AG04450 (cell line): Measurements from ENCODE around the gene DENND4B. TPM values are rescaled to one million over a fixed set of nuclear protein-coding genes. Genes with fewer than 3 reads are reported as not detected.

ENCODE experiments used
- CTCF ChIA-PET: fragments of 300-600, 350-600 bp; formaldehyde crosslinking; extraction: SDS; loops from one replicate; lab custom pipeline; 2022; ENCODE audit warnings: antibody characterized with exemption, inconsistent platforms; lab: Charles Lee
- POLR2A ChIA-PET: fragments of 350-600 bp; formaldehyde crosslinking; extraction: SDS; loops from one replicate; lab custom pipeline; 2021; ENCODE audit warnings: antibody characterized with exemption, inconsistent platforms; lab: Yijun Ruan, JAX
- DNase-seq: peaks from one replicate; pipeline ENCODE4 v3.0.0-alpha.2; 2011; ENCODE audit warnings: low read depth, low spot score
- H3K27ac ChIP-seq: one replicate; pipeline ENCODE4 v1.5.1; 2012; ENCODE audit warnings: low read depth, low read length, control low read depth
- H3K27me3 ChIP-seq: one replicate; pipeline ENCODE4 v1.6.0; 2012; ENCODE audit warnings: low read length; ENCODE audit not compliant: control insufficient read depth, insufficient read depth
- H3K4me3 ChIP-seq: 2 replicates; pipeline ENCODE4 v1.5.1; 2011; ENCODE audit warnings: mild to moderate bottlenecking, low read depth, low read length, control low read depth
- H3K9me3 ChIP-seq: 2 replicates; pipeline ENCODE4 v1.5.1; 2012; ENCODE audit warnings: low read length; ENCODE audit not compliant: control insufficient read depth, insufficient read depth
- polyA plus RNA-seq: library from polyadenylated mRNA; depleted of rRNA; stranded (reverse); fragments of >200 nt; gene quantifications from 2 replicates; pipeline ENCODE4 v1.2.3, GENCODE V29; 2011
- TF ChIP-seq, protein P1 (sequence below): IDR thresholded peaks from 2 replicates; pipeline ENCODE4 v1.5.1; 2011; ENCODE audit warnings: low read depth, low read length, control low read depth, inconsistent platforms

The DENND4B gene
- polyA plus RNA-seq, 1 experiment, result 10.3 TPM

DNA sequence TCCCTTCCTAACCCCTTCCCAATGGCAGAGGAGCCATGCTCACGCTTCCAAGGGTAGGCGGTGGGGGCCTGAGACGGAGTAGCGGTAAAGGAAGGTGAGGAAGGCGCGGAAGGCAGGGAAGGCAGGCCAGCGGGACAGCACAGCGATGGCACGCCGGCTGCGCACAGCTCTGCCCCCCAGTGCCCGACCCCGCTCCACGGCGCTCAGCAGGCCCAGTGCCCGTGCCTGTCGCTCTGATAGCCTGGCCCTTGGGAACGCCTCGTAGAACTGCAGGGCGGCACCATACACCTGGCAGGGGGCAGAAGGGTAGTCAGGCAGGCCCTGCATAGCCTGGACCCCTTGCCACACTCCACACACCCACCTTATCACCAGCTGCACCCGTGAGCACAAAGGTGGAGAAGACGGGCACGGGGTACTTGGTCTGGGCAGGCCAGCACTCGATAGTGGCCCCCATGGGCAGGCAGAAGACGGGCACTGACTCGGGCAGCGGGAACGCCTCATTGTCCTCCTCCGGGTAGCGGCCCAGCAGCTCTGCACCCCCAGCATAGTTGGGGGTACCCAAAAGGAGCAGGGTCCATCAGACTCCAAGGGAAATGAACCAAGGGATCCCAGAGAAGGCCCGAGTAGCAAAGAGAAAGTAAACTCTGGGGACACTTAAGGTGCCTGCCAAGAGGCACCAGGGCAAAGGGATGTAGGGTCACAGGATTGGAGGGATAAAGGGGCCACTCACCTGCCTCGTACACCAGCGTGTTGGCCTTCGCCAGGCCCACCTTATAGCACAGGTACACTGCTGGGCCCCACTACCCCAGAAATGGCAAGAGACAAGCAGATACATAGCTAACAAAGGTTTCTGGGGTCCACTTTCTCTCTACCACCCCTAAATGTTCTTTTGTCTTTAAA lies 4.4 kb downstream of the DENND4B start:
- ChIA-PET POLR2A (interaction anchor here (0.7 kb wide), 1 partner anchor 299 kb away, joined by 3 read pairs; no protein-coding TSS in a partner anchor), CTCF (no interaction called here)
- Histone ChIP-seq H3K9me3 (no peaks in the 10 kb centered on the region; the same call in 1 of the 2 replicates), H3K27me3 (no peaks in the 10 kb centered on the region), H3K27ac (no peak overlapping the region), H3K4me3 (no peak overlapping the region)
- DNase-seq, result no peak
- TF ChIP-seq, protein P1, sequence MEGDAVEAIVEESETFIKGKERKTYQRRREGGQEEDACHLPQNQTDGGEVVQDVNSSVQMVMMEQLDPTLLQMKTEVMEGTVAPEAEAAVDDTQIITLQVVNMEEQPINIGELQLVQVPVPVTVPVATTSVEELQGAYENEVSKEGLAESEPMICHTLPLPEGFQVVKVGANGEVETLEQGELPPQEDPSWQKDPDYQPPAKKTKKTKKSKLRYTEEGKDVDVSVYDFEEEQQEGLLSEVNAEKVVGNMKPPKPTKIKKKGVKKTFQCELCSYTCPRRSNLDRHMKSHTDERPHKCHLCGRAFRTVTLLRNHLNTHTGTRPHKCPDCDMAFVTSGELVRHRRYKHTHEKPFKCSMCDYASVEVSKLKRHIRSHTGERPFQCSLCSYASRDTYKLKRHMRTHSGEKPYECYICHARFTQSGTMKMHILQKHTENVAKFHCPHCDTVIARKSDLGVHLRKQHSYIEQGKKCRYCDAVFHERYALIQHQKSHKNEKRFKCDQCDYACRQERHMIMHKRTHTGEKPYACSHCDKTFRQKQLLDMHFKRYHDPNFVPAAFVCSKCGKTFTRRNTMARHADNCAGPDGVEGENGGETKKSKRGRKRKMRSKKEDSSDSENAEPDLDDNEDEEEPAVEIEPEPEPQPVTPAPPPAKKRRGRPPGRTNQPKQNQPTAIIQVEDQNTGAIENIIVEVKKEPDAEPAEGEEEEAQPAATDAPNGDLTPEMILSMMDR, result no peak

DNA sequence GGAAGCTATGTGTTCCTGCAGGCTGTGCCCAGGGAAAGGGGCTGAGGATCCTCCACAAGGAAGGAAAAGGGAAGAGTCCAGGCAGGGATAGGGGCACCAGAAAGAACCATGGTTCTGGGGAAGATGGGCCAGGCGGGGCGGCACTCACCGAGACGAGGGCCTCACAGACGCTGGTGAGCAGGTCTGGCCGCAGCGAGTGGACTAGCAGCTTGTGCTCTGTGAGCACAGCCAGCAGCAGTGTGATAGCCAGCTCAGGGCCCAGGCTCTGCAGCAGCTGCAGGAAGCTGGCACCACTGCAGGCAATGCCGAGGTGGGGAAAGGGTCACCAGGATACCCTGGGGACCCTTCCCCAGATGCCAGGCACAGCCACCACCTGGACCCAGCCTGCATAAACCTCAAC lies 5.8 kb downstream of the DENND4B start:
- ChIA-PET POLR2A (interaction anchor here (0.8 kb wide), 1 partner anchor 17 kb away, joined by 3 read pairs; no protein-coding TSS in a partner anchor), CTCF (interaction anchor here (0.6 kb wide), 1 partner anchor 37 kb away, joined by 11 read pairs; the partner anchor contains the start of gene JTB)
- Histone ChIP-seq H3K4me3 (no peak overlapping the region), H3K9me3 (no peaks in the 10 kb centered on the region; the same call in 1 of the 2 replicates), H3K27ac (no peak overlapping the region), H3K27me3 (no peaks in the 10 kb centered on the region)
- DNase-seq, result no peak
- TF ChIP-seq, protein P1, result no peak

DNA sequence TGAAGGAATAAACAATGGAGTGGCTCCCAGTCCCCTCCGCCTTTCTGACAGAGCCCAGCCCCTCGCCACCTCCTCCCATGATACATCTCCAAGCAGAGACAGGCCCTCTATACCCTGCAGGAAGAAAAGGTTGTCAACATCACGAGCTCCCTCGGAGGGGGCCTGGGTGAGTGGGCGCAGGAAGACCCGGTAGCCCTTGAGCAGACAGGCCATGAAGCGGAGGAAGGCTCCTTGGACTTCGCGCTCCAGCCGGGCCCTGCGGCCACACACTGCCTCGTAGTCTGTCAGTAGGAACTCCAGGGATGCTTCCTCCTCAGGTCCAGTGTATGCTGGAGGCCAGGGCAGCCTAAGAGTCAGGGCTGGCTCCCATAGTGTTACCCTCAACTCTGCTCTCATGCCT lies 7.0 kb downstream of the DENND4B start:
- Histone ChIP-seq H3K27me3 (no peaks in the 10 kb centered on the region), H3K27ac (no peak overlapping the region), H3K9me3 (no peaks in the 10 kb centered on the region), H3K4me3 (no peak overlapping the region)
- no peak for DNase-seq
- ChIA-PET CTCF (interaction anchor here (0.9 kb wide), 1 partner anchor 48 kb away, joined by 3 read pairs; no protein-coding TSS in a partner anchor), POLR2A (interaction anchor here (0.6 to 0.9 kb wide), 3 partner anchors 14 to 158 kb away, joined by 3 read pairs; partner anchors contain the start of gene CRTC2)
- TF ChIP-seq, protein P1, result no peak

DNA sequence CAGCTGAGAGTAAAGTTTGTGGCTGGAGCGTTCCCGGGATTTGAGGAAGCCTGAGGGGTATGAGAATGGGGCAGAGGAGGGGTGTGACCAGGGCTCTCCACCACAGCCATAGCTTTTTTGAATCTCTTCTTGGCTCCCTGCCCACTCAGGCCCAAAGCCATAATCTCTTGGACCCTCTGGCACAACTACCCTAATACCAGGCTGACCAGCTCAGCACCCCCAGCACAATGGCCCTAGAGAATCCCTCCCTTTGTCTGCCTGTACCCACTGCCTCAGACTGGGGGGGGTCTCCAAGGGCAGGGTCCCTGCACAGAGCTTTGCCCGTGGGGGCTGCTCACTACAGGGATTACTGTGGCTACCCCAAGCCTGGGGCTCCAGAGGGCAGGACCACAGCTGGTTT lies 7.5 kb downstream of the DENND4B start:
- ChIA-PET CTCF (no interaction called here), POLR2A (interaction anchor here (0.6 kb wide), 1 partner anchor 157 kb away, joined by 3 read pairs; no protein-coding TSS in a partner anchor)
- DNase-seq, result no peak

More for the DNA sequence above, 7.5 kb downstream of the DENND4B start:
- Histone ChIP-seq H3K27ac (no peak overlapping the region), H3K9me3 (no peaks in the 10 kb centered on the region), H3K4me3 (no peak overlapping the region), H3K27me3 (no peaks in the 10 kb centered on the region)
- TF ChIP-seq, protein P1, result no peak
